Loucy (cell line): ENCODE results near the gene LSM6.

Experiments
- H2AFZ ChIP-seq: fragments of 200-600 bp; sonication (generic); 2 replicates; pipeline ENCODE4 v1.6.0; 2016; ENCODE audit warnings: antibody characterized with exemption, mild to moderate bottlenecking, low read length, moderate library complexity
- H3F3A ChIP-seq: fragments of 200-600 bp; 2 replicates; pipeline ENCODE4 v1.6.0; 2016; ENCODE audit warnings: antibody characterized with exemption, low read depth, mild to moderate bottlenecking
- H3K27me3 ChIP-seq: fragments of 200-600 bp; sonication (generic); 2 replicates; pipeline ENCODE4 v1.6.1; 2014; ENCODE audit warnings: low read length, mild to moderate bottlenecking; ENCODE audit not compliant: insufficient read depth, poor library complexity, severe bottlenecking
- H3K36me3 ChIP-seq: fragments of 200-600 bp; sonication (generic); 2 replicates; pipeline ENCODE4 v1.6.1; 2016; ENCODE audit warnings: low read length; ENCODE audit not compliant: insufficient read depth
- H3K4me1 ChIP-seq: fragments of 200-600 bp; sonication (generic); 2 replicates; pipeline ENCODE4 v1.5.1; 2014; ENCODE audit warnings: low read length, mild to moderate bottlenecking; ENCODE audit not compliant: insufficient read depth, poor library complexity, severe bottlenecking
- H3K4me2 ChIP-seq: fragments of 200-600 bp; sonication (generic); 2 replicates; pipeline ENCODE4 v1.6.0; 2014; ENCODE audit warnings: antibody characterized with exemption, low read length, low read depth, mild to moderate bottlenecking; ENCODE audit not compliant: poor library complexity, severe bottlenecking
- H3K4me3 ChIP-seq: fragments of 200-600 bp; sonication (generic); 2 replicates; pipeline ENCODE4 v1.5.1; 2014; ENCODE audit warnings: low read length, mild to moderate bottlenecking, mixed read lengths; ENCODE audit not compliant: poor library complexity, severe bottlenecking
- H3K79me2 ChIP-seq: fragments of 200-600 bp; sonication (generic); 2 replicates; pipeline ENCODE4 v1.6.1; 2014; ENCODE audit warnings: low read length; ENCODE audit not compliant: insufficient read depth
- H3K9ac ChIP-seq: fragments of 200-600 bp; sonication (generic); 2 replicates; pipeline ENCODE4 v1.6.0; 2014; ENCODE audit warnings: mild to moderate bottlenecking, low read depth, low read length, moderate library complexity; ENCODE audit not compliant: poor library complexity, severe bottlenecking
- H3K9me2 ChIP-seq: fragments of 200-600 bp; sonication (generic); replicated peaks from 2 replicates; pipeline ENCODE4 v1.6.1; 2016; ENCODE audit warnings: low read depth, low read length, mixed read lengths
- H3K9me3 ChIP-seq: fragments of 200-600 bp; sonication (generic); 2 replicates; pipeline ENCODE4 v1.6.1; 2014; ENCODE audit warnings: mild to moderate bottlenecking, antibody characterized with exemption, low read length, low read depth; ENCODE audit not compliant: insufficient read depth
- H4K20me1 ChIP-seq: fragments of 200-600 bp; sonication (generic); 2 replicates; pipeline ENCODE4 v1.6.0; 2014; ENCODE audit warnings: antibody characterized with exemption, low read length, mild to moderate bottlenecking; ENCODE audit not compliant: insufficient read depth, poor library complexity, severe bottlenecking
- EZH2phosphoT487 ChIP-seq: fragments of 200-600 bp; IDR thresholded peaks from 2 replicates; pipeline ENCODE4 v1.6.1; 2018; ENCODE audit warnings: antibody characterized with exemption, mild to moderate bottlenecking, moderate library complexity, borderline replicate concordance
- TF ChIP-seq, protein P1 (sequence below): fragments of 200-600 bp; sonication (generic); conservative IDR thresholded peaks from 2 replicates; pipeline ENCODE4 v1.5.1; 2014; ENCODE audit warnings: mild to moderate bottlenecking, antibody characterized with exemption, low read length

Gene LSM6

DNA sequence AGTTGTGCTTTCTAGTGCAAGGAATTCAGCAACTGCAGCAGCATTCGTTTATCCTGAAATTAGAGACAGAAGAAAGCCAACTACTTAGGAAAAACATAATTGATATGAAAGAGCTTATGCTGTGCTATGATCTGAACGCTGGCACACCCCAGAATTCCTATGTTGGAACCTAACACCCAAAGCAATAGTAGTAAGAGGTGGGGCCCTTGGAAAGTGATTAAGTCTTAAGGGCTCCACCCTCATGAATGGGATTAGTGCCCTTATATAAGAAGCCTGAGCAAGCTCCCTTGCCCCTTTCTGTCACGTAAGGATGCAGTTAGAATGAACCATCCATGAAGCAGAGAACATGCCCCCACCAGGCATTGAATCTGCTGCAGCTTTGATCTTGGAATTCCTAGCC lies 5.4 kb upstream of the LSM6 start:
- H3K4me1 ChIP-seq, result peaks cover 3% of the 10 kb centered on the region
- no peaks in the 10 kb centered on the region for H3K36me3 ChIP-seq
- H2AFZ ChIP-seq, result no peak overlapping the region
- no peaks in the 10 kb centered on the region for H3K27me3 ChIP-seq
- no peak overlapping the region for H3K4me3 ChIP-seq
- TF ChIP-seq, protein P1, sequence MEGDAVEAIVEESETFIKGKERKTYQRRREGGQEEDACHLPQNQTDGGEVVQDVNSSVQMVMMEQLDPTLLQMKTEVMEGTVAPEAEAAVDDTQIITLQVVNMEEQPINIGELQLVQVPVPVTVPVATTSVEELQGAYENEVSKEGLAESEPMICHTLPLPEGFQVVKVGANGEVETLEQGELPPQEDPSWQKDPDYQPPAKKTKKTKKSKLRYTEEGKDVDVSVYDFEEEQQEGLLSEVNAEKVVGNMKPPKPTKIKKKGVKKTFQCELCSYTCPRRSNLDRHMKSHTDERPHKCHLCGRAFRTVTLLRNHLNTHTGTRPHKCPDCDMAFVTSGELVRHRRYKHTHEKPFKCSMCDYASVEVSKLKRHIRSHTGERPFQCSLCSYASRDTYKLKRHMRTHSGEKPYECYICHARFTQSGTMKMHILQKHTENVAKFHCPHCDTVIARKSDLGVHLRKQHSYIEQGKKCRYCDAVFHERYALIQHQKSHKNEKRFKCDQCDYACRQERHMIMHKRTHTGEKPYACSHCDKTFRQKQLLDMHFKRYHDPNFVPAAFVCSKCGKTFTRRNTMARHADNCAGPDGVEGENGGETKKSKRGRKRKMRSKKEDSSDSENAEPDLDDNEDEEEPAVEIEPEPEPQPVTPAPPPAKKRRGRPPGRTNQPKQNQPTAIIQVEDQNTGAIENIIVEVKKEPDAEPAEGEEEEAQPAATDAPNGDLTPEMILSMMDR, result no peak
- TF ChIP-seq EZH2phosphoT487, result no peak
- H3K4me2 ChIP-seq, result no peak overlapping the region
- no peak overlapping the region for H3K9ac ChIP-seq
- no peaks in the 10 kb centered on the region for H3K9me2 ChIP-seq
- no peaks in the 10 kb centered on the region for H3K9me3 ChIP-seq
- no peaks in the 10 kb centered on the region for H4K20me1 ChIP-seq
- H3F3A ChIP-seq, result no peaks in the 10 kb centered on the region
- H3K79me2 ChIP-seq, result no peaks in the 10 kb centered on the region

DNA sequence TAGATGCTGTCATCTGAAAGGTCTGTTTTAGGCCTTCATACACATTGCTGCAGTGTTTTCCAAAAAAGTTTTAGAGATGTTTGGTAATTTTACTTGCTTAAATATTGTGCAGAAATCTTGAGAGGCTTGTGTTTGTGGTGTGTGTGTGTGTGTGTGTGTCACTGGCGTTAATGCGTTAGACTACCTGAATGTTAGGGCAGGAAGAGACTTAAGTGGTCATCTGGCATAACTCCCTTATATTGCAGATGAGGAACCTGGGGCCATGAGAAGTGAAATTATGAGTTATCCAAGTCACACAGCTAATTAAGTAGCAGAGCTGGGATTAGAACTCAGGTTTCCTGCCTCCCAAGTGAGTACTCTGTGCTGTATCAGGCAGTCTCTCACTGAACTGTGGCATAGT lies 1.4 kb downstream of the LSM6 start:
- H3K4me1 ChIP-seq, result peaks cover 60% of the 10 kb centered on the region
- H2AFZ ChIP-seq, result no peak overlapping the region
- no peaks in the 10 kb centered on the region for H3K36me3 ChIP-seq
- H4K20me1 ChIP-seq, result peaks cover 44% of the 10 kb centered on the region
- no peaks in the 10 kb centered on the region for H3K27me3 ChIP-seq
- no peaks in the 10 kb centered on the region for H3K9me3 ChIP-seq
- H3K79me2 ChIP-seq, result peaks cover 59% of the 10 kb centered on the region
- no peak for TF ChIP-seq EZH2phosphoT487
- TF ChIP-seq, protein P1, result no peak
- no peaks in the 10 kb centered on the region for H3F3A ChIP-seq
- peak overlapping the region; percentile 86 for H3K4me2 ChIP-seq
- peak overlapping the region; percentile 97 for H3K4me3 ChIP-seq
- H3K9ac ChIP-seq, result peak overlapping the region; percentile 89
- no peaks in the 10 kb centered on the region for H3K9me2 ChIP-seq

DNA sequence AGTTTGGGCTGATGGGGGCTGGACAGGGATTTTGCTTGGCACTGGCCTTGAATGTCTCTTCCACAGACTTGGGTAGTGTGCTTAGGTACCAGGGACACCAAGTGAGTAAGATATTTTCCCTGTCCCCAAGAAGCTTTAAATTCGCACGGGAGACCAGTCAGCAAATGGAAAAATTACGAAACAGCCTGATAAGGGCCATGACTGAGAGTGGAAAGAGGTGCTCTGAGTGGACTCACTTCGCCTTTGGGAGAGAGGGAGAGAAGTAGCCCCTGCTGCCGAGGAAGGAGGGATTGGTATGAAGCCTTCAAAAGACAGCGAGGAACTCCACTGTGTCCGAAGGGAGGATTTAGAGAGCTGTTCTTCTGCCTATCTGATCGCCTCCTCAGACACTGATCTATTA lies 2.6 kb downstream of the LSM6 start:
- H3F3A ChIP-seq, result no peaks in the 10 kb centered on the region
- H3K9ac ChIP-seq, result peak overlapping the region; percentile 42
- H3K4me2 ChIP-seq, result peak overlapping the region; percentile 86
- no peak overlapping the region for H2AFZ ChIP-seq
- H3K79me2 ChIP-seq, result peaks cover 69% of the 10 kb centered on the region
- H3K9me3 ChIP-seq, result no peaks in the 10 kb centered on the region
- TF ChIP-seq EZH2phosphoT487, result no peak
- H3K9me2 ChIP-seq, result no peaks in the 10 kb centered on the region
- H3K4me1 ChIP-seq, result peaks cover 61% of the 10 kb centered on the region
- 0 out of 2 replicates have a peak, but pooled peaks cover 3% of the 10 kb centered on the region for H3K36me3 ChIP-seq
- peak overlapping the region; percentile 97 for H3K4me3 ChIP-seq
- H4K20me1 ChIP-seq, result peaks cover 49% of the 10 kb centered on the region
- H3K27me3 ChIP-seq, result no peaks in the 10 kb centered on the region

DNA sequence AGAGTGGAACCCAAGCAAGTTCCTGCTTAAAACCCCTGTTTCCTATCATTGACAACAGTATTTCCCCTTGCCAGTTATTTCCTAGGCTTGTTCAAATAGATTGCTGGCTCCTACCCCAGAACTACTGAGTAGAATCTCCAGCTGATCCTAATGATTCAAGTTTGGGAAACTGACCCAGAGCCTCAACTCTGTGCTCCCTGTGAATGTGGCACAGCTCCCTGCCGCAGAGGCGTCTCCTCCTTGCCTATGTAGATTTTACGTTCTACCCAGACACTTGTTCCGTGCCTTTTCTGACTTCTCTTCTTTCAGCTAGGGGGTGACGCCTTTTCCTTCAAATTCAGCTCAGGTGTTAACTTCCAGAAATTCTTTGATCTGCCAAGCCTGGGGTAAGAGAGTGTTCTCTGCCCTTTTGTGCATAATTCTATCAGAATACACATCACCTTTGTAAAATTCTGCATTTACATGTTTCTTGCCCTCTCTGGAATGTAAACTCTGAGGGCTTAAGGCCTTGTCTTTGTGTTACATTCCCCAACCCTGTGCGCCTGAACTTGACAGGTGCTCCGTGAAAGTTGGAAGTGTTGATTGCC lies 4.4 kb downstream of the LSM6 start:
- Histone ChIP-seq H3K4me3 (peak overlapping the region; percentile 11), H3K9me2 (no peaks in the 10 kb centered on the region), H3K4me1 (peaks cover 61% of the 10 kb centered on the region), H2AFZ (no peak overlapping the region), H4K20me1 (peaks cover 49% of the 10 kb centered on the region), H3K27me3 (no peaks in the 10 kb centered on the region), H3K9me3 (no peaks in the 10 kb centered on the region), H3K9ac (no peak overlapping the region), H3F3A (no peaks in the 10 kb centered on the region), H3K4me2 (peak overlapping the region; percentile 86), H3K36me3 (peaks cover 13% of the 10 kb centered on the region; the same call in 1 of the 2 replicates), H3K79me2 (peaks cover 69% of the 10 kb centered on the region)
- TF ChIP-seq, protein P1, result no peak
- TF ChIP-seq EZH2phosphoT487, result no peak
